AG09309 (cell line): Measurements from ENCODE around the gene STUB1.

Experiments used
- DNase-seq: peaks from one replicate; pipeline ENCODE4 v3.0.0-alpha.2; 2010; ENCODE audit warnings: low read depth
- H3K4me3 ChIP-seq: 2 replicates; pipeline ENCODE4 v1.5.1; 2011; ENCODE audit warnings: mild to moderate bottlenecking, low read depth, low read length, moderate library complexity; ENCODE audit not compliant: control insufficient read depth
- TF ChIP-seq, protein P1 (sequence below): IDR thresholded peaks from 2 replicates; pipeline ENCODE4 v1.5.1; 2011; ENCODE audit warnings: mild to moderate bottlenecking, low read depth, low read length, inconsistent platforms; ENCODE audit not compliant: insufficient read depth, control insufficient read depth; ENCODE audit errors: missing control alignments

Gene STUB1

DNA sequence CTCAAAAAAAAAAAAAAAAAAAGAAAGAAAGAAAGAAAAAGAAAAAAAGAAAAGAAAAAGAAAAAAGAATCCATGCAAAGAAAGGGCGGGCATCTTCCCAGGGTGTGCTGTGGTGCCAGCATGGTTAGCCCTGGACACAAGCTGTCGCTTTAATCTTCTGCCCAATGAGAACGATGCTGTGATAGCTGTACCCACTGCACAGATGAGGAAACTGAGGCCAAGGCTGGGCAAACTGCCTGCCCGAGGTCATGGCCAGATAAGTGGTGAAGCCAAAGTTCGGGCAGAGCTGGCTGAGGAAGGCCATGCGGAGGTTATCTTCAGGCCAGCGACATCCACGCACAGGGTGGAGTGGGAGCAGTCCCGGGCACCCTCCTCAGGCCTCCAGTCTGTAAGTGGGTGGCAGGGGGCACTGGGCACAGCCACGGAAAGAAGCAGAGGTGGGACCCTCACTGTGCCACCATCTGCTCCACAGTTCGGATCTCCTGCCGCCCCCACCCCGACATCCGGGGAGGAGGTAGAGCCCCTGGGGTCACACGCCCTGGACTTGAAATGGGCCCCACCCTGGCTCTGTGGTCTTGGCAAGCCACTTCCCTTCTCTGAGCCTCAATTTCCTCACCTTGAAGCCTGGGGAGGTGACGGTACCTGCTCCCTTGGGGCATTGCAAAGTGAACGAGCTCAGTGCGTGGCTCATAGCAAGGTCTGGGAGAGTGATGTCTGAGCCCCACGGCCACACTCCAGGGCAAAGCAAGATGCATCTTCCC, 18.9 kb downstream of the STUB1 start:
- TF ChIP-seq, protein P1, sequence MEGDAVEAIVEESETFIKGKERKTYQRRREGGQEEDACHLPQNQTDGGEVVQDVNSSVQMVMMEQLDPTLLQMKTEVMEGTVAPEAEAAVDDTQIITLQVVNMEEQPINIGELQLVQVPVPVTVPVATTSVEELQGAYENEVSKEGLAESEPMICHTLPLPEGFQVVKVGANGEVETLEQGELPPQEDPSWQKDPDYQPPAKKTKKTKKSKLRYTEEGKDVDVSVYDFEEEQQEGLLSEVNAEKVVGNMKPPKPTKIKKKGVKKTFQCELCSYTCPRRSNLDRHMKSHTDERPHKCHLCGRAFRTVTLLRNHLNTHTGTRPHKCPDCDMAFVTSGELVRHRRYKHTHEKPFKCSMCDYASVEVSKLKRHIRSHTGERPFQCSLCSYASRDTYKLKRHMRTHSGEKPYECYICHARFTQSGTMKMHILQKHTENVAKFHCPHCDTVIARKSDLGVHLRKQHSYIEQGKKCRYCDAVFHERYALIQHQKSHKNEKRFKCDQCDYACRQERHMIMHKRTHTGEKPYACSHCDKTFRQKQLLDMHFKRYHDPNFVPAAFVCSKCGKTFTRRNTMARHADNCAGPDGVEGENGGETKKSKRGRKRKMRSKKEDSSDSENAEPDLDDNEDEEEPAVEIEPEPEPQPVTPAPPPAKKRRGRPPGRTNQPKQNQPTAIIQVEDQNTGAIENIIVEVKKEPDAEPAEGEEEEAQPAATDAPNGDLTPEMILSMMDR: no peak
- DNase-seq: no peak
- no peak overlapping the region for H3K4me3 ChIP-seq

DNA sequence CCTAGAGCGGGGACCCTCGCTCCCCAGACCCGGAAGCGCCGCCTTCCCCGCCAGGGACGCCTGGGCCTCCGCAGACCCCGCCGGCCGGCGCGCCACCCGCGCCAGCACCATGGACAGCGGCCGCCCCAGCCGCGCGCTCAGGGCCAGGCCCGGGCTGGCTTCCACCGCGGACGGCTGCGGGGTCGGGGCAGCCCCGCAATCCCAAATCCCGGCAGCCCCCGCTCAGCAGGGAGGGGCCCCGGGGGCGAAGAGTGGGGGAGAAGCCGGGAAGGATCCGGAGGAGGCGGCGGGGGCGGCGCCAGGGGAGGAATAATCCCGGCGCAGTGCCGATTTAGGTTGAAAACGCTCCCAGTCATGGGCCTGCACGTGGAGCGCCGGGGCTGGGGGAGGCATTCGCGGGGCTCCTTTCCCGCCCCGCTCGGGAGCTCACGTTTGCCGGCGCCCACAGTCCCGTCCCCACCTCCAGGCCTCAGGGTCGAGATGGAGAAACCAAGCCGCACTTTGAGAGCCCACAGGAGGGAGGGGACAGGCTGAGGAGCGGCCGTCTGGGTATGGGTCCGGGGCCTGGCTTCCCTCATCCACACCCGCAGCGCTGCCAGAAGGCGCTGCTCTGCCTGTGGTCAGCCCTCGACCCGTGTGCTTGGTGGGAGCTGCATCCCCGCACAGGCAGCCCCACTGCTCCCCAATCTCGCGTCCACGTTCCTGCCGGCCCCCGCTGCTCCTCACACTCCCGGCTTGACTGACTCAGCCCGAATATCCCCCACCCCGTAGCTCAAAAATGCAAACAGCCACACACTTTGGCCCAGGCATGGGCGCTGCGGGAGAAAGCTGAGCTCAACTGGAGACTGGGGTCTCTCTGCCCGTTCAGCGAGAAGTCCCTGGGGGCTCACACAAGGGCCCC, 20.7 kb downstream of the STUB1 start:
- no peak for DNase-seq
- H3K4me3 ChIP-seq: no peak overlapping the region
- TF ChIP-seq, protein P1: no peak

DNA sequence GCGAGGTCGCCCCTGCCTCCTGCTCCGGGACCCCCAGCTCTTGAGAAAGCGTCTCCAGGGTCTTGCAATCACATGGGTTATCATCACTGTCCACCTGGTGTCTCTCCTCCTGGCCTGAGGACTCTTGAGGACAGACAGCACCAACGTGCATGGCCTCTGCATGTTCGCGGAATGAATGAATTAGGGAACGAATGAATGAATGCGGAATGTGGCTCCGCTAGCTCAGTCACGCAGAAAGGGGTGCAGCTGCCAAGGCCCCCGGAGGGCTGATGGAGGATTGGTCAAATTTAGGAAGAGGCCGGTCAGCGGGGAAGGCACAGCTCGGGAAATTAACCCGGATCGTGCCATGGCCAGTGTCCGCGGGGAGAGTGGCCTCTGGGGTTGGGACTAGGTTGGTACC, 22.1 kb downstream of the STUB1 start:
- TF ChIP-seq, protein P1: no peak
- H3K4me3 ChIP-seq: no peak overlapping the region
- no peak for DNase-seq

DNA sequence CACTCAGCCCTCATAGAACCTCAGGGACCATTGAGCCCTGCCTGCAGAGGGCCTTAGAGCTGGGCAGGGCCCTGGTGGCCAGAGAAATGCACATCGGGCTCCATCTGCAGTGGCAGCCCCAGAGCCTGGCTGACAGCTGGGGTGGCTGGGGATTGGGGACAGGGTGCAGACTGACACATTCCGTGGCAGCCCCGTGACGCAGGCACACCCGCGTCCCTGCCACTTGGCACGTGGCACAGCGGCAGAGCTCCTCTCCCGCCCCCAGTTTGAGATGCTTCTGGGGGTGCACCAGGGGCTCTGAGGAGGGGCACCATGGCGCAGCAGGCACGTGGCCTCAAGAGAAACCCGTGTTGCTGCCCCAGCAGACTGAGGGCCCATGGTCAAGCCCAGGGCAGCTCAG, 23.2 kb downstream of the STUB1 start:
- DNase-seq: no peak
- TF ChIP-seq, protein P1: no peak
- H3K4me3 ChIP-seq: no peak overlapping the region

DNA sequence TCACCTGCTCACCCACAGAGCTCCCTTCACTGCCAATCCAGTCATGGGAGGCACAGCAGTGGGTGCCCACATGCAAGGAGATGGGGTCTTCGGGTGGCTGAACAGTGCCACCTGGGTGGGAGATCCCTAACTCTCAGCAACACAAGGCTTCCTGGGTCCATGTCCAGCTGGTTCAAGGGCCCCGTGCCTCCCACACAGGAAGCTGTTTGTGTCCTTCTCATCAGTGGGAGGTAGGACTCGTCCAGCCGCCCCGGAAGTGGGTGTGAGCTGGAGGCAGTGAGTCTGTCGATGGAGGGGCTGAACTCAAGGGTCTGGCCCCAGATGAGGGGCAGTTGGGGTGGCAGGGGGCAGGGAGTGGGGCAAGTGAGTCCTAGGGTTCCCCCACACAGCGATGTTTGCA, 23.8 kb downstream of the STUB1 start:
- no peak overlapping the region for H3K4me3 ChIP-seq
- TF ChIP-seq, protein P1: no peak
- no peak for DNase-seq

DNA sequence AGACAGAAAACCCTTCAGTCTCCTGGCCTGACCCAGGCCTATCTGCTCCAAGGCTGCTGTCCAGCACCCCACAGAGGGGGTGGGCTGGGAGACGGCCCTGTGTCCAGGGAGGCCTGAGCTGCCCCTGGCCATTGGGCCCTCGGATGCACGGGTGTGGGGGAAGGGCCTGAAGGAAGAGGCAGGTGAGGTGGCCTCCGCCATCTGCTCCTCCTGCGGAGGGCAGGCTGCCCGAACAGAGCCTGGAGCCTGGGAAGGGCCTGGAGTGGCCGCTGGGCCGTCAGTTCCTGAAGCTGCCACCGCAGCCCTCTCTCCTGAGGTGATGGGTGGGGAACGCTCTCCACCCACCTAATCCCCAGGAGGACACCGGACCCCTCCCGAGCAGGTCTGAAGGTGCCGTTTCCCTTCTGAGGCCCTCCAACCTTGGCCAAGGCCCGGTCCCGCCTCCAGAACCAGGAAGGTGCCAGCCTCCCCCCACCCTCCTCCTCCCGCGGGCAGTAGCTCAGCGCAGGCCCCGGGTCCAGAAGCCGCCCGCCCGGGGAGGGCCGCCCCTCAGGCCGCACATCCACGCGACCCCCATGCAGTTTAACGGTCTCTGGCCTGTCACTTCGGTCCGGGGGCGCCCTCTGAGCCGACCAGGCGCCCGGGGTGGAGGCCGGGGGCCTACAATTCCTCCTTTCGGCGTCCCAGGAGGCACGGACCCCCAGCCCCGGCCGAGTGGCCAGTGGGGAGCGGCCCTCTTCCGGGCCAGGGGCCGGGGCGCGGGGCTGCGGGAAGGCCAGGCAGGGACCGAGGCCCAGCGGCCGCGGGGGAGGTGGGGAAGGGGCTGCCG, 24.6 kb downstream of the STUB1 start:
- H3K4me3 ChIP-seq: no peak overlapping the region
- no peak for DNase-seq
- TF ChIP-seq, protein P1: no peak
